GM19240 (cell line): Measurements from ENCODE around the gene NAV2.

Experiments
- DNase-seq: peaks from one replicate; pipeline ENCODE4 v3.0.0; 2011; ENCODE audit warnings: low spot score; ENCODE audit not compliant: insufficient read length

The NAV2 gene

GRCh38 chr11:20134991-20135736, 422.5 kb downstream of the NAV2 start:
- DNase-seq = no peak

DNA sequence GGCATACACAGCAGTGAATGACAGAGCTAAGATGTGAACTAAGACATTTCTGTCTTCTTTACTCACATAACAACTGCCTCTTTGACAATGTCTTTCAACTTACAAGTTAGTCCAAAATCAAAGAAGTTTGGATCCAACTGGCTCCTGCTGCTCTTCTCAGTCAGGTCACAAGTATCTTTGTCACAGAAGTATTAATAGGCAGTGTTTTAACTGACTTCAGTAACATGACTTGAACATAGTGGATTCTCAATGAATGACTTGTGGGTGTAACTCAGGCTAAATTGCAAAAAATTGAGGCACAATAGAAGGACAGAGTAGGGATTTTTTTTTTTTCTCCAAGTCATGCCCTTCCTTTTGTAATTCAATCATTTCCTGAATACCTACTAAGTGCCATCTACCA, 425.0 kb downstream of the NAV2 start:
- no peak for DNase-seq

DNA sequence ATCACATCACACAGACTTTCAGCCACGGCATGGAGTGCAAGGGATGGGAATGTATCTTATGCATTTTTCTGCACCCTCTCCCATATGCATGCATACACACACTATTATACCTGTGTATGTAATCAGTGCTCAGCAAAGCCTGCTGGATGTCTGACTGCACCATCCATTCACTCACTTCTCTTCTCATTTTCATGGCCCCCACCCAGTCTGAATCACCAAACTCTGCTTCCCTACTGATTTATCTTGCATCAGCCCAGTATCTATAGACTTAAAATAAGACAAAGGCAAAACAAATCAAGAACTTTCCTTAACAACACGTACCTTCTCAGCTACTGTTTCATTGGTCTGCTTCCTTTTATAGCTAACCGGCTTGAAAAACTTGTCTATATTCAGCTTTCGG, 426.1 kb downstream of the NAV2 start:
- DNase-seq = no peak

GRCh38 chr11:20154381-20154780, 441.7 kb downstream of the NAV2 start:
- no peak for DNase-seq

- DNase-seq = no peak
These were observed 443.1 kb downstream of the NAV2 start for GRCh38 chr11:20155683-20156279.

DNA sequence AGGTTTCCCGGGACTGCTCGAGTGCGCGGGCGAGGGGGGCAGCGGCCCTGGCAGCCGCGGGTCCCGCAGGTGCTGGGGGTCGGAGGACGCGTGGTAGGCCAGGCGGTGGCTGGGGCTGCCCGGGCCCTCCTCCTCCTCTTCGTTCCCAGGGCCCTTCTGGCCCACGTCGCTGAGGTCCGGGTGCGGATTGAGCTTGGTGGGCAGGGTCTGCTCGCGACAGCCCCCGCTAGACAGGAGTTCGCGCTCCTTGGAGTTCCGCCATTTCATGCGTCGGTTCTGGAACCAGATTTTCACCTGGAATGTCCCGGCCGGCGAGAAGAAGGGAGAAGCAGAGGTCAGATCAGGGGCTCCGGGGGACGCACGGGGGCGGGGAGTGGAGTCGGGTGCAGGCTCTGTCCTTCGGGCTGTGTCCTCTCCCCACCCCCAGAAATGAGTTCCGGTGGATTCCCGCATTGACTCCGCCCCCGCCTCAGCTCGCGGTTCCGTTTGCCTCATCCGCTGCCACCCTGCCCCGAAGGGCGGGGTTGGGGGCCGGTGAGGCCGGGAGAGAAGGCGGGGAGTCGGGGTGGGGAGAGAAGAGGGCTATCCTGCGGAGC, 443.7 kb downstream of the NAV2 start:
- no peak for DNase-seq

DNA sequence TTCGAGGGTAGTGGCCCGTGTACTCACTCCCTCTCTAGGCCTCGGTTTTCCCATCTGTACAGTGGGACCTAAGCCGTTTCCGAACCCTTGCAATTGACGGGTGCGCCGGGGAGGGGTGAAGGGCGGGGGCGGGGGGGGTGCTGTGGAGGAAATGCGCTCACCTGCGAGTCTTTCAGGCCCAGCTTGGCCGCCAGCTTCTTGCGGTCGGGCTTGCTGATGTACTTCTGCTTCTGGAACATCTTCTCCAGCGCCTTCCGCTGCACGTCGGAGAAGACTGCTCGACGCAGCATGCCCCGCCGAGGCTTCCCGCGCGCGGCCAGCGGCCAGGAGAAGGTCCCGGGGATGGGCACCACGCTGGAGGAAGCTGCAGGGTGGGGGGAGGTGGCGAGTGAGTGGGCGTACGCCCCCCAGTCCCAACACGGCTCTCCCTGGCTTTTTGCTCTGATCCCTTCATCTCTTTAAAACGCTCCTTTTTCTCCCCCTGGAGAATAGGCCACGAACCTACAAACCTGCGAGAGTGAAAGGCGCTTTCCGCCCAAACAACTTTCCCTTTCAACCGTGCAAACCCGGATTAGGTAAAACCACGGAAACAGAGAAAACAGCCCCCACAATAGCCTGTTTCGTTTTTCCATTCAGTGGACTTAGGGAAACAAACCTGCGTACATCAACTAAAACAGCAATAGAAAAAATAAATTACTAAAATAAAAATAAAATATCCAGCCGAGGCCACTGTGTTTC, 444.4 kb downstream of the NAV2 start:
- no peak for DNase-seq

DNA sequence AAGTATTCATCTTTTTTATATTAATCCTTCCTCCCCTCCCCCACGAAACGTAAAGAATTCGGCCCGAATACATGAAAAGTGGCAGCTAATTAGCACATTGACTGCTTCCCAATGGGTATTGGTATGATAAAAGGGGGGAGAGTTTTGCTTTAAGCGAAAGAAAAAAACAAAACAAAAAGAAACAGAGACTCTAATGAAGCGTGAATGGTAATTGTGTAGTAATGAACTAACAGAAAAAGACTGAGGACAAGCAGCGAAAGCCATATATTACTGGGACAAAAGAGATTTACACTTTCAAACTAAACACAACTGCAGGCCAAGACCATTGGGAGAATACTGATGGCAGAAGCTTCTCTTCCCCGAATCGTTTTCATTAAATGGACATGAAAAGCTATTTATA, 445.1 kb downstream of the NAV2 start:
- DNase-seq = no peak

- DNase-seq = no peak
These were observed 446.1 kb downstream of the NAV2 start for GRCh38 chr11:20158597-20159257.

DNA sequence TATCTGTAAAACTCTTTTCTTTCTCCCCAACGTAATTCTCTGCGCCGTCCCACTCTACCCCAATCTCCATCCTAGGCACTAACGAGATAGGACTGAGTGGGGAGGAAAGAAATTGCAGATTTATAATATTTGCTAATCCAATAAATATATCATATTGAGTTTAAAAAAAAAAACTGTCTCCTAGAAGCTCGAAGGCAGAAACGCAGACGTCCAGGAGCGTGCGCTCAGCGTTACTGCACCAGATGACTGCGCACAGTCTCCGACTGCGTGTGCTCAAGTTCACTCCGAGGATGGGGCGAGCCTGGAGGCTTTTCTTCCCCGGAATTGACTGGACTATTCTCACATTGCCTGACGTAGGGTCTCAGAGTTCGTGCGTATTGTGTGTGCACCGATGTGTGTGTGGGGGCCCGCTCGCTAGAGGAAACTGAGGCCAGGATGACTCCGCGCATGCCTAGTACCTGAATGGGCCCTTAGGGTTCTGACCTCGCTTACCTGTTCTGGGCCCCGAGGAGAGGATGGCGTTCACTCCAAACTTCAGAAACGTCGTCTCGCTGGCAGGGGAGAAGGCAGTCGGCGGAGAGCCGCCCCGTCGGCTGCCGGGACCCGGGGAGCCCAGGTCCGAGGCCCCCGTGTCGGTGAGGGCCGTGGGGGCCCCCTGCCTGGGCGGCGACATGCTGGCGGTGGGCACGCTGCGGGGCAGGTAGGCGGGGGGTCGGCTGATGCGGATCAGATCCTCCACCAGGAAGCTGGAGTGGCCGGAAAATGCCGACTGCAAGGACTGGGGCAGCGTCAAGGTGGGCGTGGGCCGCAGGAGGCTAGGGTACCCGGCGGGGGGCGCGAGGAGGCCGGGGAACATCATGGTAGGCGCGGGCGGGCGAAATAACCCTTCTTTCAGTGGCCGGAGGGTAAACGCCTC, 447.1 kb downstream of the NAV2 start:
- DNase-seq = no peak

- DNase-seq = no peak
These were observed 448.0 kb downstream of the NAV2 start, which contains the start of gene DBX1 for GRCh38 chr11:20160425-20161229. DBX1 (minus strand) TSS chr11:20160475; CDS start chr11:20160324, 151 bp downstream.

DNA sequence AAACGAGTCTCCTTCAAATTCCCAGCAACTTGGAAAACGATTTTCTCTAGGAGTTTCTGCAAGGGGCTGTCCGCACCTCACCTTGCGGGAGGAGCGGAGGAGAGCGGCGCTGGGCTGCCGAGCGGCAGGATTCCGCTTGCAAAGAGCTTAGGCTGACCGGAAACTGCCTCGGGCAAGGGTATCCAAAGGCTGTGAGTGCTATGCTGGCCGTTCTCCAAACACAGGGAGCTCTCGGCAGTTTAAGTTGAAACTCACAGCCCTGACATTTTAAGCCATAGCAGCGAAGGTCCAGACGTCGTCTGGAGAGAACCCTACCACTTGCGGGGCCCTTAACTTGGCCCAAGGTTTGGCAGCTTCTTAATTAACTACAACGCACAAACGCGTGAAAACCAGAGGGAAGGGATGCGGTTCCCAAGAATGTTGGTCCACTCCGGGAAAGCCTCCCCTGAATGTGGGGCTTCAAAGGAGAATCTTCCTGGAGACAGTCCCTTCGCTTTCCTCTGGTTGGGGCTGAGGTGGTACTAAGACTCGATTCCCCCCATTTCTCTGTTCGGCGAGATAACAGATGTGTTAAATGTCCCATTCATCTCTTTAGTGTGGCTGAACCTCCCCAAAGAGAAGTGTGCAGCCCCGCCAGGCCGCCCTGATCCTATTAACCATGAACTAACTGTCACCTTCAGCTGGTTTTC, 448.7 kb downstream of the NAV2 start:
- DNase-seq = no peak

DNA sequence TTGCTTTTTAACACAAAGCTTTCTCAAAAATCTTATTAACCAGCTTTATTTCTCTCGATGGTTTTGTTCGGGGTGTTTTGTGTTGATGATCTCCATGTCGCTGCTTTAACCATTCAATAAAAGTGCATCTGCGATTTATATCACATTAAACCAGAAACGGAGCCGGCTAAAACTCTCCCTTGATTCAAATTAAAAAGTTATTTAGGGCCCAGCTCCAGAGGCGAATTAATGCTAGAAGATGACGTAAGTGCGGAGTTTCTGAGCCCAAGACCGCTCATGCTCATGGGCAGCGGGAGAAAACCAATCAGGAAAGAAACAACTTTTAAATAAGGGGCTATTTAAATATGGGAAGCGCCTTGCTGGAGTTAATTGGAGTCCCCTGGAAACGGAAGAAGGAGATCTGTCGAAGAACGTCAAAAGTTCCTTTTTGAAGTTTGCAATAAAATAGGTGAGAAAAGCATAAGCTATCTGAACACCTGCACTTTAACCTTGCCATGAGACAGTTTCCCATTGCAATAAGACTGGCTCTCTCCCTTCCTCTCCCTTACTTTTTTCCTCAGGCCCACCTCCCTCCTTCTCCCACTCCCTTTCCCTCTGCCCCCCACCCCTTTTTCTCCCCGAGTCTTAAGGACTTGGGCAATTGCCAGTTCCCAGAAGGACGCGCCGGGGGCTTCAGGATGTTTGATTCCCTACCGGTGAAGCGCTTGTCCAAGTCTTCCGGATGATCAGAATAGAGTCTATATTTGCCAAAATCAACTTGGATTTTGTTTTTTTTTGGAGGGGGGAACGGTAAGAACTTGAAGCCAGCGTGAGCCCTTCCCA, 449.5 kb downstream of the NAV2 start:
- DNase-seq = no peak

DNA sequence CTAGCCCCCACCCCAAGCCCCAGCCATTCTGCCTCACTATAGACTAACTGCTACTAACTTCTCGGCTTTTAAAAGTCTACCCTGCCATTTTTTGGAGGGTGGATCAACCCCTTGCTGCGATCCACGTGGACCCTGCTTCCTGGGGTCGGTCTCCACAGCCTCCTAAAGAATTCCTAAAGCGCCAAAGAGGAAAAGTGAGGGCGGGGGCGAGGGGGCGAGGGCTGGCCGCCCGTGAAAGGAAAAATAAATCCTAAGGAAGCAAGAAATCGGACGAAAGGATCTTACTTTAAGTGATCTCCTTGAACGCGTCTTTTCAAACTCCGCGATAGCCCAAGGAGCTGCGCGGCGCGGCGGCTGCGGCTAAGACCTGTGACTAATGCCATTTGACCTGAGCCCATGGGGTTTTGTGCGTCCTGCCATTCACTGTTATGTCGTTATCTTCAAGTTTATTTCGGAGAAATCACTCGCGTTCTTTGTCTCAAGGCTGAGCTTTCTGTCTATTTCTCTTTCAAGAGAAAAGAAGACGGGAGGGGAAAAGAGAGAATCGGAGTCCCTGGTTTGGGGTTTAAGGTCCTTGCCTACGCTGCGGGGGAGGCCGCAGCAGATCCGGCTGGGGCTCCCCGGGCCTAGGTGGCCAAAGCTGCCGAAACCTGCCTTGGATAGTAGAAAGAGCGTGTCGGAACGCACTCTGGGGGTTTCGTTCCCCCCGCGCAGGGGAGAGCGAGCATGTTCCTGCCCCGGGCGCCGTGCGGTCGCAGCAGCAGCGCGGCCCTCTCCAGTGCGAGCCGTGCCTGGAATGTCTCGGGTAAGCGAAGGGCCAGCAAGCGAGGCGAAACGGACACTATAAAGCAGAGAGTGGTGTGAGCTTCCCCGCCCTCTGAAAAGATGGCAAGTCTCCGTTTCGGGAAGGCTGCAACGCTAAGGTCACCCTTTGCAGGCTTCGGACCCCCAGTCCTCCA, 450.5 kb downstream of the NAV2 start:
- DNase-seq = no peak

DNA sequence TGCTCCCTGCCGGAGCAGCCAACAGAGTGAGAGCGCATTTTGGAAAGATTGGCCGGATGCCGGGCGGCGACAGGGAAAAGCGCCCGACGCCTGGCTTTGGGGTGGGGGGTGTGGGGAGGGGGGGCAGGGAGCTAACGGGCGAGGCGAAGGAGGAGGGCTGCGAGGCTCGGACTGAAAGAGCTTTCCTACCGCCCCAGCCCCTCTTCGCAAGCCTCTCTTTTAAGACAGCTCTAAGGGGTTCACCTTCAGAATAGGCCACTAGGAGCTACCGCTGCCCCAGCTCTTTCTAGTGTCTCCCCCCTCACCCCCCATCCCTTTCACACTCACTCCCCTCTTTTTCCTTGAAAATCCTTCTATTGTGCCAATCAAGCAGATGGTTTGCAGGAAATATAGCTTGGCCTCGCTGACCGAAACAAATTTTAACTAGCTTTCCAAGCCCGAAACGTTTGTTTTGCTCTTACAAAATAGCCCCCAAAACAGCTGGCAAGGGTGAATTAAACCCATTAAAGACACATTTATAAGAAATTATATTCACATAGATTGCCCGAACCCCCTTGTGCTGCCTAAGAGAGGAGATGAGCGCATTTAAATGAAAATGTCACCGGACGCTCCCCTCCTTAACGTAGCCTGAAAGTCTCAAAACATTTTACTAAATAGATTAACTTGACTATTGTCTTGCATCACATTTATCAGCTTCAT, 451.3 kb downstream of the NAV2 start:
- DNase-seq = no peak
